Measurements from ENCODE around the gene MXRA7.

DNA sequence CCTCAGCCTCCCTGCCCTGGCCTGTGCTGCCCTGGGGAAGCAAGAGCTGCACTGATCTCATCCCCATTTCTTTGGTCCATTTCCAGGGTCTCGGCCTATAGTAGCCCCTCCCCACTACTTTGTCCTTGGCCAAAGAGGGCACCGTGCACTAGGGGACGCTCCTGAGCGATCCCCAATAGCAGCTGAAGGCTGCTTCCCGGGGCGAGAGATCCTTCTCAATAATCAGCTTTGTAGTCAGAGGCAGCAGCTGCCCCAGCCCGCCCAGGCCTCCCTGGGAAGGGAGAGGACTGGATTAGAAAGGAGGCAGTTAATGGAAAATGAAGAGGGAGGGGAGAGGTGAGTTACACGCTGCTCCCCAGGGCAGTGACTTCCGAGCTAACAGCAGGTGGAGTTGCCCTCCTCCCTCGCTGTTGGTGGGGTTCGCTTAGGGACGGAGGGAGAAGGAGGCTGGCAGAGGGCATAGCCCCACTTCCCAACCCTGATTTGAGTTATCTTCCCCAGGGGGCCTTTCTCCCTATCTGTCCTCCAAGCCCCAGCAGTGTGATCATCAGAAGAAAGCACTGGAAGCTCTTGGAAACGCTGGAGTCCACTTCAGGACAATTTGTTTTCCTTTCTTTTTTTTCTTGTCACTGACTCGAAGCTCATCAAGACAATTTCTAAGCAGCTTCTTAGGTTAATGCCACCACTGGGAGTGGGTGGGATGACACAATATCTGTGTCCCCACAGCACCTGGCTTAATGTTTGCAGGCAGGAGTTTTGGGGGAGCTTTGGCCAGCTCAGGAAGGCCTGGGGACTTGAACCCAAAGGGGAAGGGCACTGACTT lies 2.6 kb downstream of the MXRA7 start:
- TF ChIP-seq TAF1 (IDR thresholded peaks at IDR 0.05; ENCODE audit: low read depth), result no peak
- TF ChIP-seq FOXM1 (IDR thresholded peaks at IDR 0.05; ENCODE audit: borderline replicate concordance, low read depth), result no peak
- TF ChIP-seq YY1 (IDR thresholded peaks at IDR 0.05; ENCODE audit: low read depth), result no peak
- TF ChIP-seq CEBPB (IDR thresholded peaks at IDR 0.05), result no peak
- TF ChIP-seq, protein P1, sequence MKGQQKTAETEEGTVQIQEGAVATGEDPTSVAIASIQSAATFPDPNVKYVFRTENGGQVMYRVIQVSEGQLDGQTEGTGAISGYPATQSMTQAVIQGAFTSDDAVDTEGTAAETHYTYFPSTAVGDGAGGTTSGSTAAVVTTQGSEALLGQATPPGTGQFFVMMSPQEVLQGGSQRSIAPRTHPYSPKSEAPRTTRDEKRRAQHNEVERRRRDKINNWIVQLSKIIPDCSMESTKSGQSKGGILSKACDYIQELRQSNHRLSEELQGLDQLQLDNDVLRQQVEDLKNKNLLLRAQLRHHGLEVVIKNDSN (IDR thresholded peaks at IDR 0.05), result no peak
- no peak for TF ChIP-seq RAD21 (IDR thresholded peaks at IDR 0.05; ENCODE audit: low read depth)
- TF ChIP-seq NFIC (IDR thresholded peaks at IDR 0.05), result no peak
- TF ChIP-seq EGR1 (IDR thresholded peaks at IDR 0.05), result no peak
- no peak for TF ChIP-seq TCF12 (IDR thresholded peaks at IDR 0.05; ENCODE audit: low read depth)
- no peak for TF ChIP-seq TEAD4 (IDR thresholded peaks at IDR 0.05)

Data from Ishikawa (cell line).